SK-N-SH (cell line): ENCODE data around the gene ARHGAP10. TPM values are rescaled to one million over a fixed set of nuclear protein-coding genes. Genes with fewer than 3 reads are reported as not detected.

Source experiments
- CTCF ChIA-PET: fragments of 300-600, 350-600 bp; formaldehyde crosslinking; extraction: SDS; loops from one replicate; lab custom pipeline; 2021; lab: Yijun Ruan, JAX
- POLR2A ChIA-PET: fragments of 350-600 bp; sonication (Branson Sonifier 250); formaldehyde crosslinking; extraction: SDS; loops from one replicate; lab custom pipeline; 2020; ENCODE audit warnings: antibody characterized with exemption, inconsistent platforms; lab: Yijun Ruan, JAX
- DNase-seq: peaks from one replicate; pipeline ENCODE4 v3.0.0; 2012
- H2AFZ ChIP-seq: fragments of 200-600 bp; sonication (generic); 2 replicates; pipeline ENCODE4 v1.8.1; 2016; ENCODE audit warnings: antibody characterized with exemption, mild to moderate bottlenecking, low read depth
- H3F3A ChIP-seq: fragments of 200-600 bp; sonication (generic); replicated peaks from 2 replicates; pipeline ENCODE3; 2016; ENCODE audit warnings: antibody characterized with exemption, mild to moderate bottlenecking; ENCODE audit not compliant: insufficient read depth
- H3K27ac ChIP-seq, 2 experiments: fragments of 200-500 bp in 1 of 2; fragments of 200-600 bp in 1 of 2; sonication (Bioruptor generic) in 1 of 2; sonication (generic), shearing (Covaris generic) in 1 of 2; 2 replicates each; pipeline versions ENCODE4 v1.5.1 to v1.6.1; 2014 to 2016; ENCODE audit warnings: low read depth in 2 of 2, inconsistent platforms in 1 of 2, low read length in 1 of 2, mild to moderate bottlenecking in 1 of 2, mixed read lengths in 1 of 2
- H3K27me3 ChIP-seq: fragments of 200-600 bp; sonication (generic), shearing (Covaris generic); 2 replicates; pipeline ENCODE4 v1.6.1; 2016; ENCODE audit warnings: mixed run types; ENCODE audit not compliant: insufficient read depth
- H3K36me3 ChIP-seq, 2 experiments: fragments of 200-500 bp in 1 of 2; fragments of 200-600 bp in 1 of 2; sonication (Bioruptor generic) in 1 of 2; sonication (generic) in 1 of 2; replicated peaks in 1 of 2; 2 replicates each; pipeline versions ENCODE3 to v1.5.1; 2014 to 2016; ENCODE audit warnings: low read length in 1 of 2, mild to moderate bottlenecking in 1 of 2; ENCODE audit not compliant: insufficient read depth in 2 of 2, control insufficient read depth in 1 of 2
- H3K4me1 ChIP-seq, 2 experiments: fragments of 200-500 bp in 1 of 2; fragments of 200-600 bp in 1 of 2; sonication (Bioruptor generic) in 1 of 2; sonication (generic), shearing (Covaris generic) in 1 of 2; 2 replicates each; pipeline versions ENCODE4 v1.5.1 to v1.6.1; 2014 to 2016; ENCODE audit warnings: low read depth in 1 of 2, low read length in 1 of 2, mixed run types in 1 of 2; ENCODE audit not compliant: insufficient read depth in 2 of 2, control insufficient read depth in 1 of 2
- H3K4me2 ChIP-seq: fragments of 200-600 bp; sonication (generic), shearing (Covaris generic); 2 replicates; pipeline ENCODE4 v1.6.1; 2017; ENCODE audit warnings: mixed run types
- H3K4me3 ChIP-seq, 2 experiments: fragments of 200-500 bp in 1 of 2; fragments of 200-600 bp in 1 of 2; sonication (Bioruptor generic) in 1 of 2; sonication (generic), shearing (Covaris generic) in 1 of 2; 2 replicates each; pipeline versions ENCODE4 v1.5.1 to v1.8.1; 2014 to 2016; ENCODE audit warnings: low read depth in 2 of 2, inconsistent platforms in 1 of 2, low read length in 1 of 2, mild to moderate bottlenecking in 1 of 2, mixed read lengths in 1 of 2, moderate library complexity in 1 of 2
- H3K79me2 ChIP-seq: fragments of 200-600 bp; sonication (generic); 2 replicates; pipeline ENCODE4 v1.8.1; 2017; ENCODE audit warnings: mild to moderate bottlenecking; ENCODE audit not compliant: insufficient read depth
- H3K9ac ChIP-seq: fragments of 200-600 bp; sonication (generic); 2 replicates; pipeline ENCODE4 v1.6.1; 2017; ENCODE audit warnings: mixed run types
- H3K9me2 ChIP-seq: fragments of 200-600 bp; sonication (generic); 2 replicates; pipeline ENCODE4 v1.6.1; 2017; ENCODE audit warnings: mixed run types
- H3K9me3 ChIP-seq: fragments of 200-600 bp; sonication (generic); 2 replicates; pipeline ENCODE4 v1.6.1; 2017; ENCODE audit warnings: mixed run types, mild to moderate bottlenecking, moderate library complexity
- H4K20me1 ChIP-seq: fragments of 200-600 bp; sonication (generic); 2 replicates; pipeline ENCODE4 v1.6.1; 2017; ENCODE audit warnings: mild to moderate bottlenecking, mixed run types; ENCODE audit not compliant: insufficient read depth
- CTCF ChIP-seq: fragments of 200-600 bp; sonication (generic); IDR thresholded peaks from 2 replicates; pipeline ENCODE4 v1.6.1; 2017; ENCODE audit warnings: antibody characterized with exemption, mild to moderate bottlenecking, moderate library complexity
- FOSL2 ChIP-seq: IDR thresholded peaks from 2 replicates; pipeline ENCODE4 v1.4.0; 2012; ENCODE audit warnings: low read depth, mild to moderate bottlenecking, moderate library complexity, borderline replicate concordance
- FOXM1 ChIP-seq: IDR thresholded peaks from 2 replicates; pipeline ENCODE4 v1.4.0; 2012; ENCODE audit warnings: low read depth, mild to moderate bottlenecking
- GABPA ChIP-seq: IDR thresholded peaks from 2 replicates; pipeline ENCODE4 v1.4.0; 2012; ENCODE audit warnings: low read depth, mild to moderate bottlenecking
- IRF3 ChIP-seq: fragments of 150-350 bp; IDR thresholded peaks from 2 replicates; pipeline ENCODE4 v1.6.1; 2016; ENCODE audit warnings: mild to moderate bottlenecking, low read depth, low read length
- JUND ChIP-seq: IDR thresholded peaks from 2 replicates; pipeline ENCODE4 v1.4.0; 2012
- NFIC ChIP-seq: IDR thresholded peaks from 2 replicates; pipeline ENCODE4 v1.4.0; 2012; ENCODE audit warnings: borderline replicate concordance
- PBX3 ChIP-seq: IDR thresholded peaks from 2 replicates; pipeline ENCODE4; 2012
- RAD21 ChIP-seq: IDR thresholded peaks from 2 replicates; pipeline ENCODE4 v1.6.1; 2012; ENCODE audit warnings: mild to moderate bottlenecking, low read length
- RCOR1 ChIP-seq: fragments of 150-350 bp; IDR thresholded peaks from 2 replicates; pipeline ENCODE4 v1.6.1; 2017; ENCODE audit warnings: antibody characterized with exemption, low read length
- REST ChIP-seq: IDR thresholded peaks from 2 replicates; pipeline ENCODE4 v1.6.1; 2012; ENCODE audit warnings: mild to moderate bottlenecking, low read depth, low read length, moderate library complexity
- RFX5 ChIP-seq: IDR thresholded peaks from 2 replicates; pipeline ENCODE4 v1.6.1; 2012; ENCODE audit warnings: mild to moderate bottlenecking, improper control_type of control experiment, low read length
- TAF1 ChIP-seq: IDR thresholded peaks from 2 replicates; pipeline ENCODE4 v1.6.1; 2012; ENCODE audit warnings: low read depth, mild to moderate bottlenecking, low read length, moderate library complexity, borderline replicate concordance
- TCF12 ChIP-seq: IDR thresholded peaks from 2 replicates; pipeline ENCODE4 v1.4.0; 2012
- TEAD4 ChIP-seq: IDR thresholded peaks from 2 replicates; pipeline ENCODE4 v1.4.0; 2012; ENCODE audit warnings: mild to moderate bottlenecking, borderline replicate concordance; ENCODE audit not compliant: insufficient read depth
- WGBS: methylation state at CpG from one replicate; pipeline ENCODE4 v1.1.6; 2017; ENCODE audit warnings: low lambda C conversion rate; 5-methylcytosine and 5-hydroxymethylcytosine counted together
- polyA plus RNA-seq, 3 experiments: library from polyadenylated mRNA; depleted of rRNA; stranded (reverse); fragments of >200 nt; gene quantifications; 2 replicates each; pipeline ENCODE4 v1.2.3, GENCODE V29; 2012

The ARHGAP10 gene
- polyA plus RNA-seq, 1 of the 3 experiments (the other 2 are of a cell fraction) = 15.1 TPM

GRCh38 chr4:148109216-148109615 lies 377.3 kb downstream of the ARHGAP10 start:
- CTCF ChIA-PET = no interaction called here
- no peak overlapping the region for H3K9ac ChIP-seq
- DNase-seq = no peak
- no peak overlapping the region for H3K4me2 ChIP-seq
- no peak overlapping the region for H2AFZ ChIP-seq
- no peaks in the 10 kb centered on the region for H3K9me2 ChIP-seq
- H3F3A ChIP-seq = no peaks in the 10 kb centered on the region
- no peaks in the 10 kb centered on the region for H3K36me3 ChIP-seq
- H3K4me1 ChIP-seq = no peaks in the 10 kb centered on the region
- no peaks in the 10 kb centered on the region for H3K27me3 ChIP-seq
- no peak overlapping the region for H3K4me3 ChIP-seq
- no peaks in the 10 kb centered on the region for H3K79me2 ChIP-seq
- H3K27ac ChIP-seq = no peak overlapping the region
- WGBS = 8% methylated on average over 2 of the region's 3 CpGs
- H4K20me1 ChIP-seq = no peaks in the 10 kb centered on the region
- H3K9me3 ChIP-seq = no peaks in the 10 kb centered on the region
- POLR2A ChIA-PET = no interaction called here
- TF ChIP-seq TCF12 = no peak
- TF ChIP-seq NFIC = no peak
- TF ChIP-seq RFX5 = no peak
- TF ChIP-seq RCOR1 = no peak
- no peak for TF ChIP-seq TAF1
- no peak for TF ChIP-seq TEAD4
- no peak for TF ChIP-seq GABPA
- TF ChIP-seq IRF3 = no peak
- no peak for TF ChIP-seq RAD21
- no peak for TF ChIP-seq JUND
- no peak for TF ChIP-seq CTCF
- no peak for TF ChIP-seq PBX3
- no peak for TF ChIP-seq FOSL2

- POLR2A ChIA-PET = no interaction called here
- Histone ChIP-seq H3K36me3 (no peaks in the 10 kb centered on the region), H3K27me3 (no peaks in the 10 kb centered on the region), H3K4me3 (no peak overlapping the region), H3K4me1 (no peaks in the 10 kb centered on the region), H3K4me2 (no peak overlapping the region), H3K9me3 (no peaks in the 10 kb centered on the region), H3K9ac (no peak overlapping the region), H3K79me2 (no peaks in the 10 kb centered on the region), H3K27ac (no peak overlapping the region), H3K9me2 (no peaks in the 10 kb centered on the region), H3F3A (no peaks in the 10 kb centered on the region), H2AFZ (no peak overlapping the region), H4K20me1 (no peaks in the 10 kb centered on the region)
- WGBS = 76% methylated on average over 3 of the region's 3 CpGs
- CTCF ChIA-PET = no interaction called here
- DNase-seq = no peak
- TF ChIP-seq REST = no peak
- TF ChIP-seq FOXM1 = no peak
- TF ChIP-seq, all 33 proteins: peak for 0
These were observed 378.3 kb downstream of the ARHGAP10 start for GRCh38 chr4:148110169-148110568.
